H7 (cell line): ENCODE results near the gene COPB2. TPM values are rescaled to one million over a fixed set of nuclear protein-coding genes. Genes with fewer than 3 reads are reported as not detected.

Experiments used
- DNase-seq: peaks from one replicate; pipeline ENCODE4 v3.0.0; 2012
- H3K27me3 ChIP-seq: 2 replicates; pipeline ENCODE4 v1.6.0; 2011; ENCODE audit warnings: mild to moderate bottlenecking, low read length; ENCODE audit not compliant: control insufficient read depth, insufficient read depth
- H3K36me3 ChIP-seq: replicated peaks from 2 replicates; pipeline ENCODE4 v1.5.1; 2011; ENCODE audit warnings: low read length; ENCODE audit not compliant: control insufficient read depth, insufficient read depth
- H3K4me3 ChIP-seq: 2 replicates; pipeline ENCODE4 v1.5.1; 2011; ENCODE audit warnings: low read depth, mild to moderate bottlenecking, control low read depth, low read length, moderate library complexity; ENCODE audit not compliant: insufficient read depth
- total RNA-seq: library from RNA; depleted of rRNA; stranded (reverse); fragments of >200 nt; shearing (Covaris generic); gene quantifications from 2 replicates; pipeline ENCODE4 v1.2.3, GENCODE V29; 2014; rRNA removed

Gene COPB2
- total RNA-seq, 1 experiment from 2014 or later, result 102 TPM

DNA sequence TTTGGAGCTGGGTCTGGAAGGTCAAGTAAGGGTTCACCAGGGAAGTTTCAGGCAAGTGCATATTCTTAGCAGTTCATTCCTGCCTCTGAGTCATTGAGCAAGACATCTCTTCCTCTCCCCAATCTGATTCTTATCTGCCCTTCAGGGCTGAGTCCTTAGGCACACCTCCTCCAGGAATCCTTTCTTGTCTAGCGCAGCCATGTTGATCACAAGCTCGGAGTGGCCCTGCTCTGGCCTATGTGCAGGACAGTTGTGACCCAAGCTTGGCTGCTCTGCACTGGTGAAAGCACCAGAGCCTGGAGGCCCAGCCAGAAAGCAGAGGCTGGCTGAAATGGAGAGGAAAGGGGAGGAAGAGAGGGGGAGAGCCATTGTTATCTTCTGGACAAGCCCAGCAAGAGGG lies 76.5 kb downstream of the COPB2 start:
- no peak for DNase-seq
- H3K27me3 ChIP-seq, result no peaks in the 10 kb centered on the region
- no peak overlapping the region for H3K4me3 ChIP-seq

GRCh38 chr3:139312416-139312815 lies 77.0 kb downstream of the COPB2 start:
- Histone ChIP-seq H3K27me3 (no peaks in the 10 kb centered on the region), H3K4me3 (no peak overlapping the region), H3K36me3 (no peaks in the 10 kb centered on the region)
- no peak for DNase-seq

More for the DNA sequence above, 76.5 kb downstream of the COPB2 start:
- no peaks in the 10 kb centered on the region for H3K36me3 ChIP-seq

- no peaks in the 10 kb centered on the region for H3K27me3 ChIP-seq
- DNase-seq, result no peak
- H3K4me3 ChIP-seq, result no peak overlapping the region
- H3K36me3 ChIP-seq, result no peaks in the 10 kb centered on the region
Measured at GRCh38 chr3:139311557-139311956, 77.9 kb downstream of the COPB2 start.

GRCh38 chr3:139310474-139310933 lies 78.9 kb downstream of the COPB2 start:
- DNase-seq, result no peak
- H3K36me3 ChIP-seq, result no peaks in the 10 kb centered on the region
- H3K4me3 ChIP-seq, result no peak overlapping the region
- H3K27me3 ChIP-seq, result no peaks in the 10 kb centered on the region

DNA sequence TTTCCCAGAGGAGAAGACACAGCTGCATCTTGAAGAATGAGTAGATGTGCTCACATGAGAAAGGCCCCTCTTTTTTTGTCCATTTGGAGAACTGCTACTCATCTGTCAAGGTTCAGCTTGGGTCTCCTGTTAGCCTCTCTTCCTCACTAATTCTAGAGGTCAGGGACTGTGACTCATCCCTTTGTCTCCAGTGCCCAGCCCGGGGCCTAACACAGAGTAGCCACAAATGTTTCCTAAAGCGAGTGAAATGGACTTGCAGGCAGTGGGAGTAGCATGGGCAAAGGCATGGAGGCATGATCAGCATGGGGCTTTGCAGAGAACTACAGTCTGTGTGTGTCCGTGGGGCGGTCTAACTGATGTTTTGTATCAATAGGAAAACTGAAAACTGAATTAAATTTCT lies 79.6 kb downstream of the COPB2 start:
- no peak overlapping the region for H3K4me3 ChIP-seq
- no peaks in the 10 kb centered on the region for H3K27me3 ChIP-seq
- no peak for DNase-seq
- no peaks in the 10 kb centered on the region for H3K36me3 ChIP-seq

- H3K36me3 ChIP-seq, result no peaks in the 10 kb centered on the region
- H3K27me3 ChIP-seq, result no peaks in the 10 kb centered on the region
- no peak overlapping the region for H3K4me3 ChIP-seq
- DNase-seq, result no peak
Measured at GRCh38 chr3:139309061-139309591, 80.3 kb downstream of the COPB2 start.

DNA sequence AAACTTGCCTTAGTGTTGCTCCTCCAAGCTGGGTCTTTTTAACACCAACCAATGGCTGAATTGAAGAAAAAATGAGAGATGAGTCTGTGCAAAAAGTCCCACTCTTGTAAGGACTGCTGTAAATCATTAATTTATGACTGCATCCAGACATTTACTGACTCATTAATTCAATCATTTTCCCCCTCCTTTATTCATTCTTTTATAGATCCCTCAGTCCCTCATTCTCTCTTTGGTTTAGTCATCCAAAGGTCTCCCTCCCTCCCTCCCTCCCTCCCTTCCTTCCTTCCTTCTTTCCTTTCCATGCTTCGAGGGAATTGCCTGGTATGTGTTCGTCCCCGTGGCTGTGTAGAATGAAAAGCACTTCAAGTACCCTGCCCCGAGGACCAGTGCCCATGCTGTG lies 80.9 kb downstream of the COPB2 start:
- DNase-seq, result no peak
- Histone ChIP-seq H3K27me3 (no peaks in the 10 kb centered on the region), H3K36me3 (no peaks in the 10 kb centered on the region), H3K4me3 (no peak overlapping the region)

DNA sequence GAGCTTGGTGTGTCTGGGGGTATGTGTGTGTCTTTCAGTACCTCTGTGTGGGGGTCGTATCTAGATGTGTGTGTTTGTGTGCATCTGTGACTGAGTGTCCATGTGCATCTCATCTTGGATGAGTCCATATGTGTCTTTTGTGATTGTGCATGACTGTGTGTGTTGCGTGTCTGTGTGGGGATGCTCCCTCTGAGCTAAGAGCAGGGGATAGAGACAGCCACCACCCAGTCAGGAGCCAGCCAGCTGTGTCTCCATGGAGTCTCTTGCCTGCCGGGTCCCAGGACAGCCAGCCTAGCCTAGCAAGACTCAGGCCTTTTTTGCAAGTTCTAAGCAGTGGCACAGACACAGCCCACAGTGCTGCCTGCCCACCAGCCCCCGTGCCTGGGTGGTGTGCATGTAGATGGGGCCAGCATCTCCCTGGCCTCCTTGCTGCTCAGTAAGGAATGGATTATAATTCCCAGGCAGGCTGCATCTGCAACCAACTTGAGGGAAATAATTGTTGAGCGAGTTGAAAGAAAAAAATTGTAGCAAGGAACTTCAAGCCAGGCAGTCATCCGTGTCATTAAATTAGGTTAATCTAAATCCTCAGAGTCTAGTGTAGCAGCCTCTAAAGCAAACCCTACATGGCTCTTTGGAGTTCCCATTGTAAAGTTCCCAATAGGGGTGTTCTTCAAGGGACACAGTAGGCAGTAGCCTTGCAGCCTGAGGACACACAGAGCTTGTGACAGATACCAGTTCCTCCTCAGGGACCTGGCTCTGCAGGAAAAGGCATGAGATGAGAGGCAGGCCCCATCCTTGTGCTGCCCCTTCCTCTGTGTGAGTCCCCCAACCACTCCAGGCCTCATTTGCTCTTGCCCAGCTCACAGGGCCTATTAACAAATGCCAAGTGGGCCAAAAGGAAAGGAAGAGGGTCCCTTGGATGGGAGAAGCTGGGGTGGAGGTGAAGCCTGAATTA lies 81.6 kb downstream of the COPB2 start:
- DNase-seq, result no peak
- H3K36me3 ChIP-seq, result no peaks in the 10 kb centered on the region
- no peaks in the 10 kb centered on the region for H3K27me3 ChIP-seq
- no peak overlapping the region for H3K4me3 ChIP-seq

Other genes with a start within 250 kb of the COPB2 start
- gene MRPS22, start 45.6 kb downstream of the COPB2 start, total RNA-seq, result 53.6 and 70.9 TPM in 2 replicates
- gene RBP2, start 86.9 kb upstream of the COPB2 start, total RNA-seq, result not detected in 2 replicates
- 24.9 and 35.1 TPM in 2 replicates for gene RBP1, start 150.1 kb upstream of the COPB2 start, total RNA-seq